NCI-H187 (cell line): ENCODE results near the gene FSTL3.
"Not testable (repeated sequence)": the region's sequence is repeated elsewhere in the genome, so short reads cannot be mapped to it uniquely, and the experiment has no call there.

Experiments used
- DNase-seq, 2 experiments: peaks; one replicate each; lab custom pipeline; 2025; lab: John Stamatoyannopoulos, UW

Gene FSTL3

DNA sequence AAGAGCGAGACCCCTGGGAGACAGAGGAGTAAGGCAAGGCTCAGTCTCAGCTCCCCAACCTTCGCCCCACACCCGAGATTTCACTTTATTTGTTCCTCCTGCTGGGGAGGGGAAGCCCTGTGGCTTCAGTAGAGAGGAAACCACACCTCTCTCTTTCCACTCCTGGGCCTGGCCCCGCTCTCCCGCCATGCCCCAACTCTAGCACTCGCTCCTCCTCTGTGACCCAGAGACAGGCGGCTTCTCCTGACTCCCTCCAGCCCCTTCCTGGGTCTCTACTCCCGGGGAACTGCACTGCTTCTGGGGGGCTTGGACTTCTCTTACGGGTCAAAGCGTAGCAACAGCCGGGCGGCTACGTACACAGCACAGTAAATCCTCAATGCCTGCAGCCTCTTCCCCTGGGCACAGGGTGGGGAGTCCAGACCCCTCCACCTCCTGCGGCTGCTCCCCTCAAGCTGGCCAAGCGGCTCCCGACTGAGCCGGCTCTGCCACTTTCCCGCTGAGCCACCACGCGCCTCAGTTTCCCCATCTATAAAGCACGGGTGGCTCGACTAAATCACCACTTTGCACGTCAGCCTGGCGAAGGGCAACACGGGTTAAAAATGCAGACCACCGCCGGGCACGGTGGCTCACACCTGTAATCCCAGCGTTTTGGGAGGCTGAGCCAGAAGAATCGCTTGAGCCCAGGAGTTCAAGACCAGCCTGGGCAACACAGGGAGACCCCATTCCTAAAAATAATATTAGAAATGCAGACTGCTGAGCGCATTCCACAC is 14.6 kb upstream of the FSTL3 start:
- no peak for DNase-seq

DNA sequence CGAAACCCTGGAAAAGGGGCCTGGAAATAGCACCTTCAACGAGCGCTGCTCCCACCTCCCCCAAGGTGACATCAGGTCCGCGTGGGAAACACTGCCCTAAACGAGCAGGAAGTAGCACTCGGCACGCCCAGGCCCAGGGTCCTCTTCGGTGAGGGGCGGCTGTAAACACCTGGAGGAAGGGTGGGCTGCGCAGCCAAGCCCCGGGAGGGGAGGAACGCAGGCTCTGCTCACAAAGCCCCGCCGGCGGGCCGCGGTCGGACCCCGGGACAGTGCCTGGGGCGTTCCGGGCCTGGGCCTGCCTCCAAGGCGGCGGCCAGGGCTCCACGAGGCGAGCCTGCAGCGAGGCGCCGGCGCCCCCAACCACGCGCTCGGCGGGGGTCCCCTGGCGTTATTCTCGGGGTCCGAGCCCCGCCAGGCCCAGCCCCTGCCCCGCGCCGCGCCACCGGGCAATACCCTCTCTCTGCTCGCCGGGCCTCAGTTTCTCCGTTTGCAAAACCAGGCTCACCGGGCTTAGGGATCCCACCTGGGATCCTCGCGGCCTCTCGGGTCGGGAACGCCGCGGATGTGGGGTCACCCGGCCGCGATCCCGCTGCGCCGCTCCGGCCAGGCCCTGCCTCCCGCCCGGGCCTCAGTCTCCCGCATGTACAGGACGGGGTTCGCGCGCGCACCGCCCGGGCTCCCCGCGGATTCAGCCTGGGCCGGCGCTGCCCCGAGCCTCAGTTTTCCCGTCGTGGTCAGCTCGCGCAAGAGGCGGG is 13.8 kb upstream of the FSTL3 start:
- no peak for DNase-seq

DNA sequence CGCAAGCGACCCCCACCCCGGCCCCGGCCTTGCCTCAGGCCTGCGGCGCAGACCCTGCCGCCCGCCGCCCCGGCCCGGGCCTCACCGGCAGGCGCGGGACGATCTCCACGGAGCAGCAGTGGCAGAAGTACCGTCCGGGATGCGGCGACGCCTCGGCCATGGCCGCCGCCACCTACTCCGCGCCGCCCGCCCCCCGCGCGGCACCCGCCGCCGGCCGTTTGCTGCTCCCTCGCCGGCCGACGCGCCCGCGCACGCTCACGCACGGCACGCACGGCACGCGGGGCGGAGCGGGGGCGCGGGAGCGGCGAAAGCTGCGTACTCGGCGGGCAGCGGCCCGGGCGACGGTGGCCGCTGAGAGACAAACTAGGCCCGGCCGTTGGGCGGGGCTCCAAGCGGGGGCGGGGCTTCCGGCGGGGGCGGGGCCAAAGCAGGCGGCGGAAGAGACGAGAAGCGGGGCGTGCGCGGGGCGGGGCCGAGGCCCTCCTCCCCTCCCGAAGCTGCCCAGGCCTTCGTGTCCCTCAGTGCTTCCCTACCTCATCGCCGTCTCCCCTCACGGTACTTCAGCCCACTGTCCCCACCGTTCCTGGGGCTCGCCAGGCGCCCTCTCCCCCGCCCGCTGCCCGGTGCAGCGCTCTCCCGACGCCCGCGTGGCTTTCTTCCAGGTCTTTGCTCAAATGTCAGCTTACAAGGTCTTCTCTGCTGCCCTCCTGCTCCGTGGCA is 13.1 kb upstream of the FSTL3 start, which contains the start of gene RNF126:
TSS of gene RNF126 (minus strand) at position 253 of the 720 bp plus-strand sequence. CDS start at position 160, 93 bp downstream.
- peak; percentile 82 to 89 for DNase-seq

DNA sequence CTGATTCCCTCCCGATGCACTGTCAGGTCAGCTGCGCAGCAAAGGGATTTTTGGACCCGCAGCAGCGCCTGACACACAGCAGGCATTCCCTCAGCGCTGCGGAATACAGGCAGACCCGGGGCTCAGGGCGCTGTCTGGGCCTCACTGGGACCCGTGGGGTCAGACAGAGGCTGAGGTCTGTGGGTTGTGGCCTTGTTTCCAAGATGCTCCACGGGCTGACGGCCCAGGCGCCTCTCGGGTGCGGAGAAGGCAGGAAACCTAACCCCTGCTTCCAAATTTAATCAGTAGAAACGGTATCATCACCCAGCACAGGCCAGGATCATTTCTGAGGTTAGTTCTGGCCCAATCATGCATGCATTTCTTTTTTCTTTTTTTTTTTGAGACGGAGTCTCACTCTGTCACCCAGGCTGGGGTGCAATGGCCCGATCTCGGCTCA is 12.5 kb upstream of the FSTL3 start:
- no peak for DNase-seq

DNA sequence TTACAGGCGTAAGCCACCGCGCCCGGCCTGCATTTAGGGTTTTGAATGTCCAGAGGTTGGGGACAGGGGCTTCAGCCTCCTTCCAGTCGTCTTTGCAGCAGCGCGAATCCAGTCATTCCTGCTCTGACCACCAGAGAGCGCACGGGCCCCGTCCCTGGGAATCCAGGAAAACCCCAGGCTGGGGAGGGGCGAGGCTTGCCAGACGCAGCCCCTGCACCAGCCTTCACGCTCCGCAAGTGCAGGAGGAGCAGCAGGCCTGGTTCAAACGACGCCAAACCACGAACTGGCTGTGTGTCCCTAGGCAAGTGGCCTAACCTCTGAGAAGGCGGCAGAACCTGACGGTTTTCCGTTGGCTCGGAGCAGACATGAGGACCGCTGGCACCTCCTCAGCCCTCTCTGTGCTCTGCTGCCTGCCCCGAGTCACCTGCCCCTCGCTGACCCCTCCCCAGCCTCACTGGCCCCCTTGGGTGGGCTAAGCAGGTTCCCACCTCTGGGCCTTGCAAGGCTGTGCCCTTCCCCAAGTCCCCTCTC is 11.2 kb upstream of the FSTL3 start:
- peak; percentile 68 to 84 for DNase-seq

DNA sequence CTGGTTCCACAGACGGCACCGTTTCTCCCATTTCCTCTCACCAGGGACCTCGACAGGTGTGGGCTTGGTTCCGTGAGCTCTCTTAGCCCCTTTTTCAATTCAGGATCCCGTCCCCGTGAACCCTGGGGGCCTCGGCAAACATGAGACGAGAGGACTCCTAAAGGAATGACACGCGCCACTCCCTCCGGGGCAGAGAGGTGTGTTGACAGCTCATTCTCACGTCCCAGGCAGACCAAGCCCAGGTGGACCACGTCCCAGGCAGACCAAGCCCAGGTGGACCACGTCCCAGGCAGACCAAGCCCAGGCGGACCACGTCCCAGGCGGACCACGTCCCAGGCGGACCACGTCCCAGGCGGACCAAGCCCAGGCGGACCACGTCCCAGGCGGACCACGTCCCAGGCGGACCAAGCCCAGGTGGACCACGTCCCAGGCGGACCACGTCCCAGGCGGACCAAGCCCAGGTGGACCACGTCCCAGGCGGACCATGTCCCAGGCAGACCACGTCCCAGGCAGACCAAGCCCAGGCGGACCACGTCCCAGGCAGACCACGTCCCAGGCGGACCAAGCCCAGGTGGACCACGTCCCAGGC is 9.1 kb upstream of the FSTL3 start:
- DNase-seq = not testable (repeated sequence)

DNA sequence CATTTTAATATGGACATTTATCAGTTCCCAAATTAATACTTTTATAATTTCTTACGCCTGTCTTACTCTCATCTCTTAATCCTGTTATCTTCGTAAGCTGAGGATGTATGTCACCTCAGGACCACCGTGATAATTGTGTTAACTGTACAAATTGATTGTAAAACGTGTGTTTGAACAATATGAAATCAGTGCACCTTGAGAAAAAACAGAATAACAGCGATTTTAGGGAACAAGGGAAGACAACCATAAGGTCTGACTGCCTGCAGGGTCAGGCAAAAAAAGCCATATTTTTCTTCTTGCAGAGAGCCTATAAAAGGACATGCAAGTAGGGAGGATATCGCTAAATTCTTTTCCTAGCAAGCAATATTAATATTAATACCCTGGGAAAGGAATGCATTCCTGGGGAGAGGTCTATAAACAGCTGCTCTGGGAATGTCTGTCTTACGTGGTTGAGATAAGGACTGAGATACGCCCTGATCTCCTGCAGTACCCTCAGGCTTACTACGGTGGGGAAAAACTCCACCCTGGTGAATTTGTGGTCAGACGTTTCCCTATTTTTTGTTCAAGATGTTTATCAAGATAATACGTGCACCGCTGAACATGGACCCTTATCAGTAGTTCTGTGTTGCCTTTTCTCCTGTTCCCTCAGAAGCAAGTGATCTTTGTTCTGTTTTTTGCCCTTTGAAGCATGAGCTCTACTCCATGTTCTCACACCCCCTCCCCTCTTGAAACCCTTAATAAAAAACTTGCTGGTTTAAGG is 7.3 kb upstream of the FSTL3 start:
- not testable (repeated sequence) for DNase-seq

DNA sequence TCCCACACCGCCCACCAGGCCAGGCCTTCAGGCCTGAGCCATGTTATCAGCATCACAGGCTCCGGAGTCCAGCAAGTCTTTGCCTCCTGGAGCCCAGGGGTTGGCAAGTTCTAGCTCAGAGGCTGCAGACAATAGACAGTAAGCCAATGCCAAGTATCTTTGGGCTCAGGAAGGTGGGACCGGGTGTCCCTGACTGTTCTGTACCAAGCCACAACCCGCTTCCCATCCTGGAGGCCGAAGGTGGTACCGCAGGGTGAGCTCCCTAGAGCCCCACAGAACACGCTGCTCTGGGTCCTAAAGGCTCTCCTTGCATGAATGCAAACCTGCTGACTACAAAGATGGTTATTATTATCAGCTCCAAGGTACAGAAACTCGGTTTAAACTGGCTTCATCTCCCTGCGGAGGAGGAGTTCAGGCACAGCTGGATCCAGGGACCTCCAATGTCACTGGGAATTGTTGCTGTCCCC is 5.5 kb upstream of the FSTL3 start:
- no peak for DNase-seq

DNA sequence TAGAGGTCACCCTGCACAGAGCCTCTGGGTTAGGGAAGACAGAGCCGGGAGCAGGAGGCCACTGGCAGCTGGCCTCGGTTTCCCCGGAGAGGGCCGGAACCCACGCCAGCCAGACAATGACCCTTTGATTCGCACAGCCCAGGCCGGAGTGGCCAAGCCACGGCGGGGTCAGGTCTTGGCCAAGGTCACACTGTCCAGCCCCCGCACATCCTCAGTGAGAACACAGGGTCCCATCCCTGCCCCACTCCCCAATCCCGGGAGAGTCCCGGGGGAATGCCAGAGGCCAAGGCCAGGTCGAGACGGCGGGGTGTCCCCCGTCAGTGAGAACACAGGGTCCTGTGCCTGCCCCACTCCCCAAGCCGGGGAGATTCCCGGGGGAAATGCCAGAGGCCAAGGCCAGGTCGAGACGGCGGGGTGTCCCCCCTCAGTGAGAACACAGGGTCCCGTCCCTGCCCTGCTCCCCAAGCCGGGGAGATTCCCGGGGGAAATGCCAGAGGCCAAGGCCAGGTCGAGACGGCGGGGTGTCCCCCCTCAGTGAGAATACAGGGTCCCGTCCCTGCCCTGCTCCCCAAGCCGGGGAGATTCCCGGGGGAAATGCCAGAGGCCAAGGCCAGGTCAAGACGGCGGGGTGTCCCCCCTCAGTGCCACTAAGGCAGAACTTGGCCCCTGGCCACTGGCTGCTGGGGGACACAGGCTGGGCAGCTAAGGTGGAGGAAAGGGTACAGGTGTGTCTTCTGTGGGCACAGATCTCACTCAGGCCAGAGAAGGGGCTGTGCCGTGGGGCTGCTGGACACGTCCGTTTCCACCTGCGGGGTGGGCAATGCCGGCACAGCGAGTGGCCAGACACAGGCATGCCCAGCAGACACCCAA is 1.7 kb upstream of the FSTL3 start:
- DNase-seq = no peak

DNA sequence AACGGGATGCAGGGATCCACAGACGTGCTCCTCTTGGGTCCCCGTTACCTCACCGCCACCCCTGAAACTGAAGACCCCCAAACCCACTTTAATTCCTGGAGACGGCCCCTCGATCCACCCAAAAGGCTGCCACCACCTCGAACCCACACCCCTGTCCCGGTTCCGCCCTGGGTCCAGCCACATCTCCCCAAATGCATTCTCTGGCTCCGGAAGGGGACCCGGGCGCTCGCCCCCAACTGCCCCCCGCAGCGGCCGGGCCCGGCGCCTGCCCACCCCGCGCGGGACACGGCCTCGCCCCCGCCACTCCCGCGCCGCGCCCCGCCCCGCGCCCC is 219 bp upstream of the FSTL3 start:
- DNase-seq = no peak

DNA sequence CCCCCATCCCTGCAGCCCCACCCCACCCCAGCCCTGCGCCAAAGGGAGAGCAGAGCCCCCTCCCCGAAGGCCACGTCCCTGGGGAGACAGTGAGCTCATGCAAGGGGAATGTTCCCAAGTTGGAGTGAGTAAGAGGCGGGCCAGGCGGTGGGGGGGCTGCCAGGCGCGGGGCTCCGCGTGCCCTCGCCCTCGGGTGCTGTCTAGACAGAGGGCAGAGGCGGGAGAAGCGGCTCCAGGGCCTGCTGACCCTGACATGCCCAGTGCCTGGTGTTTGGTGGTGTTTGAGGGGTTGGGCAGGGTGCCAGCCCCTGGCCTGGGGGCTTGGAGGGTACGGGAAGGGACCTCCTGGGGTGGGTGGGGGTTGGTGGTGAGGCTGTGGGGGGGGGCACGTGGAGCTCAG is 1.0 kb downstream of the FSTL3 start:
- no peak for DNase-seq

DNA sequence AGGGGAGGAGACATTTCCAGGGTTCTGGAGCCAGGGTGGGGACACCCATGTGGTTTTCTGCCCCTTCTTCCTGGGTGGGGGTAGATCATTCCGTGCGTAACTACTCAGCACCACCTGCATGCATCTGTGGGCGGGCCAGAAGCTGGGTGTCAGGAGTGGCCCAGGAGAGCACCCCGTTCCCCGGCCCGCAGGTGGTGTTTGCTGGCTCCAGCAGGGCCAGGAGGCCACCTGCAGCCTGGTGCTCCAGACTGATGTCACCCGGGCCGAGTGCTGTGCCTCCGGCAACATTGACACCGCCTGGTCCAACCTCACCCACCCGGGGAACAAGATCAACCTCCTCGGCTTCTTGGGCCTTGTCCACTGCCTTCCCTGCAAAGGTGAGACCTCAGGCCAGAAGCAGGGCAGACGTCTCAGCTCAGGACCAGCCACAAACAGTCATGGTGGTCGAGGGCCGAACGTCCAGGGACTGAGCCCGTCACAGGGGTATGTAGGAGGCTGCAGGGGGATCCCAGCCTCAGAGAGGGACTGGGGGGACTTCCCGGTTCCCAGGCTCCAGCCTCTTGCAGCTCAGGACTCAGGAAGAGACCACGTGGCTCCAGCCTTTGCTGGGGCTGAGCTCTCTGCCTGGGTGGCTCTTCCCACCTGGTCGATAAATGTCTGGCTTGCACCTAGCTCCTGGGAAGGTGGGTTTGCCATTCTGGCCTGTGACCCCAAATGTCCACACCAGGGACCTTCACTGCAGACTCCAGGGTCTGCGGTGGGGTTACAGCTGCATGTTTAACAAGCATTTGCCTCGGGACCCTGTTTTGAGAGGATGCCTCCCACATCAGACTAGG is 1.6 kb downstream of the FSTL3 start:
- no peak for DNase-seq

DNA sequence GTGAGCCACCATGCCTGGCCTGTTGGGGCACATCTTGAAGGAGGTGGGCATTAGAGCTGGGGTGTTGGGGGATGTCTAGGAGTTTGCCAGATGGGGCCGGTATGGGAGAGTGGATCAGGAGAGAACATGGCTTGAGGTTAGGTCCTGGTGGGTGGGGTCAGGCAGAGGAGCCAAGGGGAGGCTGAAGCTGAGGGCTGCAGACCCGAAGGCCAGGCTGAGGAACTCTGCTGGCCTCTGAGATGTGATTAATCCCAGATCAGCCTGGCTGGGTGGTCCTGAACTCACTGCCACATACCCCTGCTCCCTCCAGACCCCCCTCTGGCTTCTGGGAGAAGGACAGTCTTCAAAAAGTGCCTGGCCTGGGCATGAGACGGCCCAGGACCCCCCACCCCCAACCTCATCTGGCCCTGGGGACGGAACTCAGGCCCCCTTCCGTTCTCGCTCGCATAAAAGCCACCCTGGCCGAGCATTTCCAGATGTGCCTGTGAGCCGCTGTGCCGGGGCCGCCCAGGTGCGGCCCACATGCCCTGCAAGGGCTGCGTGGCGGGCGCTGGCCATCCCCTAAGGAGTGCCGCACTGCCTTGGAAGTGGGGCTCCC is 2.7 kb downstream of the FSTL3 start:
- no peak for DNase-seq

DNA sequence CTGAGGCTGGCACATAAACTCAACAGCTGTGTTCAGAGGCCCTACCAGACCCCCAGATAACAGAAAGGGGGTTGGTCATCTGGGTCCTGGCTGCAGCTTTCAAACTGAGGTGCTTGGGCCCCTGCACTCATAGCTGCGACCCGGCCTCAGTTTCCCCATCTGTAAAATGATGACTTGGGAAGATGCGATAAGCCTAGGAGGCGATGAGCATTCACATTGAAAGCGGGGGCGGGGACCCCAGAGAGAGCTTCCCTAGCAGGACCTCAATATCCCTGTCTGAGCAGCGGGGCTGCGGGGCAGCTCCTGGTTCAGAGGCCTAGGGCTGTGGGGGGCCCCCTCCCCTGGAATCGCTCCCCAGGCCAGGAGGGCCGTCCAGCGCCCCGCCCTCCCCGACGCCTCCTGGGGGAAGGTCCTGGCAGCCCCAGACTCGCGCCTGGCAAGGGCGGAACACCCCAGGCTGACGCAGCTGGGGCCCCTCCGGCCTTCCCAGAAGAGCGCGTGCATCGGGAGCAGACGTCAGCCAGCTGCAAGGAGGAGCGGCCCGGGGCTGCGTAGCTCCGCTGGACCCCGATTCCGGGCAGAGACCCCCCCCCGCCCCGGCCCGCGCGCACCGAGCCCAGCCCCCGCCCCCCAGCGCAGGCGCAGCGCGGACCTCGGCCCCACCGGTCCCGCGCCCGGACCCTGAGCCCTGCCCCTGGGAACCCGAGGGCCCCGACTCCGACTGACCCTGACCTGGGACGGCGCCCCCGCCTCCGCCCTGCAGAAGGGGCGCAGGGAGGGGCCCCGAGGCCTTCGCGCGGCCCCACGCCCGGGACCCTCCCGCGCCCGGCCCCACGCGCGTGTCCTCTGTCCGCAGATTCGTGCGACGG is 3.5 kb downstream of the FSTL3 start:
- peak in 1 of 2 experiments; percentile 17 for DNase-seq

DNA sequence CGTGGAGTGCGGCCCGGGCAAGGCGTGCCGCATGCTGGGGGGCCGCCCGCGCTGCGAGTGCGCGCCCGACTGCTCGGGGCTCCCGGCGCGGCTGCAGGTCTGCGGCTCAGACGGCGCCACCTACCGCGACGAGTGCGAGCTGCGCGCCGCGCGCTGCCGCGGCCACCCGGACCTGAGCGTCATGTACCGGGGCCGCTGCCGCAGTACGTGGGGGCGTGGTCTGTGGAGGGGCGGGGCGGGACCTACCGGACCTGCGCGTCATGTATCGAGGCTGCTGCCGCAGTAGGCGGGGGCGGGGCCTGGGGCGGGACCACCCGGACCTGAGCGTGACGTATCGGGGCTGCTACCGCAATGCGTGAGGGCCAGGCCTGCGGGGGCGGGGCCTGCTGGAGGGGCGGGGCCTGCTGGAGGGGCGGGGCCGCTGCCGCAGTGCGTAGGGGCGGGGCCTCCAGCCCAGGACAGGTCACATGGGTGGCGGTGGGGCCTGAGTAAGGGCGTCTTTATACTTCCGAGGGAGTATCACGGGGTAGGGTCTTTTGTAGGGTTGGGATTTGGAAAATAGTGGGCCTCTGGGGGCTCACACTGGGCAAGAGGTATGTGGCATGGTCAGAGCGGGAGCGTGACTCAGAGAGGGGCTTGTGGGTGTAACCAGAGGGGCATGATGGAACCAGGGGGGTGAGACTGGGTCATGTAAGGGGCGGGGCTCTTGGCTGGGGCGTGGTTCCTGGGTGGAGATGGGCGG is 4.3 kb downstream of the FSTL3 start:
- peak; percentile 97 to 98 for DNase-seq

DNA sequence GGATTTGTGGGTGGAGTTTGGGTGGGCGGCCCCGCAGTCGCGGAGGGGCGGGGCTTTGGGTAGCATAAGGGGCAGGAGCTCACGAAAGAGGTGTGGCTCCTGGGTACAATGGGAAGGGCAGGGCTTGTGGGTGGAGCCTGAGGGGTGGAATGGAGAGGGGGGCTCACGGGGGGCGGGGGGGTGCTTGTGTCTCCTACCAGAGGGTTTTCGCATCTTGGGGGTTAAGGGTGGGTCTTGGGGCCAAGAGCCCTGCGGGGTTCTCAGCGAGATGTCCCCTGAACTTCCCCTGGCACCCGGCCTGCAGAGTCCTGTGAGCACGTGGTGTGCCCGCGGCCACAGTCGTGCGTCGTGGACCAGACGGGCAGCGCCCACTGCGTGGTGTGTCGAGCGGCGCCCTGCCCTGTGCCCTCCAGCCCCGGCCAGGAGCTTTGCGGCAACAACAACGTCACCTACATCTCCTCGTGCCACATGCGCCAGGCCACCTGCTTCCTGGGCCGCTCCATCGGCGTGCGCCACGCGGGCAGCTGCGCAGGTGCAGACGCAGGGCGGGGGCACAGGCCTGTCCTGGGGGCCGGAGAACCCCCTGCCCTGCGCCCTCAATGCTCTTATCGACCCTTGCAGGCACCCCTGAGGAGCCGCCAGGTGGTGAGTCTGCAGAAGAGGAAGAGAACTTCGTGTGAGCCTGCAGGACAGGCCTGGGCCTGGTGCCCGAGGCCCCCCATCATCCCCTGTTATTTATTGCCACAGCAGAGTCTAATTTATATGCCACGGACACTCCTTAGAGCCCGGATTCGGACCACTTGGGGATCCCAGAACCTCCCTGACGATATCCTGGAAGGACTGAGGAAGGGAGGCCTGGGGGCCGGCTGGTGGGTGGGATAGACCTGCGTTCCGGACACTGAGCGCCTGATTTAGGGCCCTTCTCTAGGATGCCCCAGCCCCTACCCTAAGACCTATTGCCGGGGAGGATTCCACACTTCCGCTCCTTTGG is 5.1 kb downstream of the FSTL3 start:
- DNase-seq = peak in 1 of 2 experiments; percentile 86
